Measurements from ENCODE around the gene TYK2. TPM values are rescaled to one million over a fixed set of nuclear protein-coding genes. Genes with fewer than 3 reads are reported as not detected.

The TYK2 gene
- total and polyA plus RNA-seq, 2 experiments from 2014 or later: 63.6 to 94.3 TPM

GRCh38 chr19:10392120-10392519, 11.7 kb upstream of the TYK2 start:
- 92% methylated on average over 6 of the region's 6 CpGs for WGBS (ENCODE audit: low lambda C conversion rate, missing lambda C conversion rate)
- Histone ChIP-seq H3K36me3 (replicated peaks; ENCODE audit: insufficient read depth, low read depth) (no peaks in the 10 kb centered on the region), H3K79me2 (no peaks in the 10 kb centered on the region), H3K27ac (no peak overlapping the region), H2AFZ (no peak overlapping the region), H3K27me3 (no peaks in the 10 kb centered on the region), H3K4me3 (no peak overlapping the region), H3K4me2 (no peak overlapping the region), H3K9me3 (ENCODE audit: low read depth) (no peaks in the 10 kb centered on the region), H4K20me1 (ENCODE audit: insufficient read depth, poor library complexity, severe bottlenecking) (peaks cover 3% of the 10 kb centered on the region), H3K9me2 (replicated peaks; ENCODE audit: insufficient read depth) (no peaks in the 10 kb centered on the region), H3K4me1 (ENCODE audit: insufficient read depth) (no peaks in the 10 kb centered on the region)
- TF ChIP-seq EZH2 (IDR thresholded peaks at IDR 0.05; ENCODE audit: borderline replicate concordance): no peak
- no peak for TF ChIP-seq CTCF (IDR thresholded peaks at IDR 0.05; ENCODE audit: poor library complexity)
- TF ChIP-seq EZH2phosphoT487 (IDR thresholded peaks at IDR 0.05; ENCODE audit: low read depth, severe bottlenecking, unreplicated experiment): no peak
- DNase-seq (ENCODE audit: low spot score): no peak

GRCh38 chr19:10390652-10391286, 10.4 kb upstream of the TYK2 start:
- DNase-seq (ENCODE audit: low spot score): peak; percentile 82
- Histone ChIP-seq H3K36me3 (replicated peaks; ENCODE audit: insufficient read depth, low read depth) (no peaks in the 10 kb centered on the region), H3K9me2 (replicated peaks; ENCODE audit: insufficient read depth) (no peaks in the 10 kb centered on the region), H3K27ac (no peak overlapping the region), H3K27me3 (no peaks in the 10 kb centered on the region), H2AFZ (no peak overlapping the region), H3K4me3 (no peak overlapping the region), H3K9me3 (ENCODE audit: low read depth) (no peaks in the 10 kb centered on the region), H3K79me2 (no peaks in the 10 kb centered on the region), H4K20me1 (ENCODE audit: insufficient read depth, poor library complexity, severe bottlenecking) (no peaks in the 10 kb centered on the region), H3K4me1 (ENCODE audit: insufficient read depth) (no peaks in the 10 kb centered on the region), H3K4me2 (no peak overlapping the region)
- TF ChIP-seq EZH2 (IDR thresholded peaks at IDR 0.05; ENCODE audit: borderline replicate concordance): no peak
- TF ChIP-seq CTCF (IDR thresholded peaks at IDR 0.05; ENCODE audit: poor library complexity): peak; percentile 73
- TF ChIP-seq EZH2phosphoT487 (IDR thresholded peaks at IDR 0.05; ENCODE audit: low read depth, severe bottlenecking, unreplicated experiment): no peak
- WGBS (ENCODE audit: low lambda C conversion rate, missing lambda C conversion rate): 60% methylated on average over 9 of the region's 9 CpGs

GRCh38 chr19:10389863-10390262, 9.5 kb upstream of the TYK2 start:
- Histone ChIP-seq H3K27me3 (no peaks in the 10 kb centered on the region), H3K4me2 (no peak overlapping the region), H3K36me3 (replicated peaks; ENCODE audit: insufficient read depth, low read depth) (no peaks in the 10 kb centered on the region), H3K4me1 (ENCODE audit: insufficient read depth) (no peaks in the 10 kb centered on the region), H3K9me3 (ENCODE audit: low read depth) (no peaks in the 10 kb centered on the region), H3K79me2 (no peaks in the 10 kb centered on the region), H2AFZ (no peak overlapping the region), H4K20me1 (ENCODE audit: insufficient read depth, poor library complexity, severe bottlenecking) (no peaks in the 10 kb centered on the region), H3K4me3 (no peak overlapping the region), H3K27ac (no peak overlapping the region), H3K9me2 (replicated peaks; ENCODE audit: insufficient read depth) (no peaks in the 10 kb centered on the region)
- no peak for DNase-seq (ENCODE audit: low spot score)
- WGBS (ENCODE audit: low lambda C conversion rate, missing lambda C conversion rate): 78% methylated on average over 12 of the region's 12 CpGs
- no peak for TF ChIP-seq EZH2phosphoT487 (IDR thresholded peaks at IDR 0.05; ENCODE audit: low read depth, severe bottlenecking, unreplicated experiment)
- TF ChIP-seq EZH2 (IDR thresholded peaks at IDR 0.05; ENCODE audit: borderline replicate concordance): no peak
- TF ChIP-seq CTCF (IDR thresholded peaks at IDR 0.05; ENCODE audit: poor library complexity): peak; percentile 8

All from hepatocyte (in vitro differentiated cells).